ENCODE measurements around the gene SLC22A23.

Gene SLC22A23

DNA sequence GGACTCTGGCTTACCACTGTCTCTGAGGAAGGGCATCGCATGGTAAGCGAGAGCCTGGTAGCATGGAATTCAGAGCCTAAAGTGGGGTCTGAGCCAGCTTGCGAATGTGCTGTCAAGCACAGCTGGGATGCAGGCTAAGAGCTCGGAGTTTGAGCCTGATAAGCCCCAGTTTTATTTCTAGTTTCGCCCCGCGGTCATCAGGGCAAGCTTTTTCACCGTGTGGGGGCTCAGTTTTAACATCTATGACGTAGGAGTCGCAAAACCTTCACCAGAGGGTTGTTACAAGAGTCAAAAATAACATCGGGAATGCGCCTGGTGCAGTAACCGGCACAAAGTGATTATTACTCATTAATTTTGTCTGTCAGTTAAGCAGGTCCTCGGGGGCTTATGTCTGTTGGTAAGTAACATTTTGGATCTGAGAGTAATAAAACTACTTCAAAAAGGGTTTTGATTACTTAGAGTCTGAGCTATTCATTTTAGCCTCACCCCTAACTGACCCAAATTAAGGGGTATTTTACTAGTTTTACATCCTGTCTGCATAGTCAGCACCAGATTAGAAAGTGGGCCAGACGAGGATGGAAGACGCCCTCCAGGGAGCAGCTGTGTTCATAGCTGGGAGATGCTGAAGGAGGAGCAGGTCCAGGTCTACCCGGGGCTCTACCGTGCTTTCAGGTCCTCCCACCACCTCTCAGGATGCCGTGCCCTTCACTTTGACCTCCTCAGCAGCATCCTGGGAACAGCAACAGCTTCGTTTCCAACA lies 29.7 kb downstream of the SLC22A23 start:
- H3K4me3 ChIP-seq (ENCODE audit: low read depth, low read length), result no peak overlapping the region
- TF ChIP-seq, protein P1, sequence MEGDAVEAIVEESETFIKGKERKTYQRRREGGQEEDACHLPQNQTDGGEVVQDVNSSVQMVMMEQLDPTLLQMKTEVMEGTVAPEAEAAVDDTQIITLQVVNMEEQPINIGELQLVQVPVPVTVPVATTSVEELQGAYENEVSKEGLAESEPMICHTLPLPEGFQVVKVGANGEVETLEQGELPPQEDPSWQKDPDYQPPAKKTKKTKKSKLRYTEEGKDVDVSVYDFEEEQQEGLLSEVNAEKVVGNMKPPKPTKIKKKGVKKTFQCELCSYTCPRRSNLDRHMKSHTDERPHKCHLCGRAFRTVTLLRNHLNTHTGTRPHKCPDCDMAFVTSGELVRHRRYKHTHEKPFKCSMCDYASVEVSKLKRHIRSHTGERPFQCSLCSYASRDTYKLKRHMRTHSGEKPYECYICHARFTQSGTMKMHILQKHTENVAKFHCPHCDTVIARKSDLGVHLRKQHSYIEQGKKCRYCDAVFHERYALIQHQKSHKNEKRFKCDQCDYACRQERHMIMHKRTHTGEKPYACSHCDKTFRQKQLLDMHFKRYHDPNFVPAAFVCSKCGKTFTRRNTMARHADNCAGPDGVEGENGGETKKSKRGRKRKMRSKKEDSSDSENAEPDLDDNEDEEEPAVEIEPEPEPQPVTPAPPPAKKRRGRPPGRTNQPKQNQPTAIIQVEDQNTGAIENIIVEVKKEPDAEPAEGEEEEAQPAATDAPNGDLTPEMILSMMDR (IDR thresholded peaks at IDR 0.05; ENCODE audit: low read depth, low read length), result no peak

DNA sequence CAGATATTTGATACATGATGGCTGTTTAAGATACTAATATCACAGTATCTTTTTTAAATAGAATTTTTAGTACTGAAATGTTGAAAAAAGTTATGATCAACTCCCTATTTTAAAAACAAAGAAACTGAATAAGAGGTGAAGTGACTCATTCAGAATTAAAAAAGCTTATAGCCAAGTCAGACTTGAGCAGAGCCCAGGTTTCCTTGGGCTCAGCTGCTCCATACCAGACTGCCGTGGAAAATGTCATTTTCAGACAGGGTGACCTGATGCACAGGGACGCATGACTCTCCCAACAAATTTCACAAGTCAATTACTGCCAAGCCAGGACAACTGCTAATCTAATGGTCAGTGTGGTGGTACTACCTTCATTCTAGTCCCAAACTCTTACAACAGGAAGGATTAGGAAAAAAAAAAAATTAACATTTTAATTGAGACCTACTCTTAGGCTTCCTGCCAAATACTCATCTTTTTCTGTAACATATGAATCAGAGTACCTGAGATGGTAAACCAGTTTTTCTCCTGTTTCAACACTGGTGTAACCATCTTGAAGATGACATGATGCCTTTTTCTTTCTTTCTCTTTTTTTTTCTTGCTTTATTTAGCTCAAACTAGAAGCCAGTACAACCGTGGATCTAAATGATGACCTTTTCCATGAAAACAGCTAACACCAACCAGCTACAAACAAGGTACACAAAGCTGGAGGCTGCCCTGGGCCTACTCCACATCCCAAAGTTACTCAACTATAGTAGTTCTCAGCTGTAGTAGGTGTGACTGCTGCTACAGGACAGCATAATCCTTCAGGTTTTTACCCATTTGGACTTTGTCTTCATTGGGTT lies 30.5 kb downstream of the SLC22A23 start:
- no peak overlapping the region for H3K4me3 ChIP-seq (ENCODE audit: low read depth, low read length)
- TF ChIP-seq, protein P1 (IDR thresholded peaks at IDR 0.05; ENCODE audit: low read depth, low read length), result no peak

DNA sequence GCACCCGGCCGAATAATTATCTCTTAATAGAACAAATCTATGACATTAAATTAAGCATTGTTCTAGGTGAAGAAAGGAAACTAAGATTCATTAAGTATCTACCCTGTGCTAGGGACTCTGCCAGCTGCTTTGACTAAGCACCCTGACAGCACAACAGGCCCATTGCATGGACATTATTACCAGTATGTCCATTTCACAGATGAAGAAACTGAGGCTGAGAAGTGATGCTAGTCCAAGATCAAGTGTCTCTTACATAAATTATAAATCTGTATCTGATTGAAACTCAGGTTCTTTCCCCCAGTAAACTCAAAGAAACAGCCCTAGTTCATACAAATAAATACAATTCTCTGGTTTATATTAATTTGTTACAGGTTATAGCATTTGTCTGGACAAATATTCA lies 31.3 kb downstream of the SLC22A23 start:
- TF ChIP-seq, protein P1 (IDR thresholded peaks at IDR 0.05; ENCODE audit: low read depth, low read length), result no peak

DNA sequence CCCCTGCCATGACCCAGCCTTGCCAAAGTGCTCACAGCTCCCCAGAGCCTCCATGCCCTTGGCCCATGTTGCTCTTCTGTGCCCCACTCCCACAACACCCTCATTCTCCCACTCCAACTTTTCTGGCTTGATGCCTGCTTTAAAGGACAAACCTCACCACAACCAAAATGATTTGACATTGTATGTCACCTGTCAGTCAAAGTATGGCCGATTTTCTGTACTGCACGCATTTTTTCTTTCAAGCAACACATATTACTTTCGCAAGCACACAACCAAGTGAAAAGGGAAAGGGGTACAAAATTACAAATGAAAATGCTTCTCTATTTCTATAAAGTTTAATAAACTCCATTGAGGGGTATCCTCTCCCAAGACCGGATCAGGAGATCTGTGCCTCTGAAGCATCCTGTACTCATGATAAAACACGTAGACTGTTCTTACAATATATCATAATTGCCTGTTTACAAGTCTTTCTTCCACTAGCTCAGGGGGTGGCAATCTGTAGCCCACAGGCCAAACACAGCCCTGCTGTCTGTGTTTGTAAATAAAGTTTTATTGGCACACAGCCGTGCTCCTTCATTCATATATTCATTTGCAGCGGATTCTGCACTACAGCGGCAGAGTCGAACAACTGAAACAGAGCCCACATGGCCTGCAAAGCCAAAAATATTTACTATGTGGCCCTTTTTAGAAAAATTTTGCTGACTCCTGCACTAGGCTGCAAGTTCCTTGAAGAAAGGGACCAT lies 32.5 kb downstream of the SLC22A23 start:
- H3K4me3 ChIP-seq (ENCODE audit: low read depth, low read length), result no peak overlapping the region
- TF ChIP-seq, protein P1 (IDR thresholded peaks at IDR 0.05; ENCODE audit: low read depth, low read length), result no peak

More for the DNA sequence above, 31.3 kb downstream of the SLC22A23 start:
- H3K4me3 ChIP-seq (ENCODE audit: low read depth, low read length), result no peak overlapping the region

DNA sequence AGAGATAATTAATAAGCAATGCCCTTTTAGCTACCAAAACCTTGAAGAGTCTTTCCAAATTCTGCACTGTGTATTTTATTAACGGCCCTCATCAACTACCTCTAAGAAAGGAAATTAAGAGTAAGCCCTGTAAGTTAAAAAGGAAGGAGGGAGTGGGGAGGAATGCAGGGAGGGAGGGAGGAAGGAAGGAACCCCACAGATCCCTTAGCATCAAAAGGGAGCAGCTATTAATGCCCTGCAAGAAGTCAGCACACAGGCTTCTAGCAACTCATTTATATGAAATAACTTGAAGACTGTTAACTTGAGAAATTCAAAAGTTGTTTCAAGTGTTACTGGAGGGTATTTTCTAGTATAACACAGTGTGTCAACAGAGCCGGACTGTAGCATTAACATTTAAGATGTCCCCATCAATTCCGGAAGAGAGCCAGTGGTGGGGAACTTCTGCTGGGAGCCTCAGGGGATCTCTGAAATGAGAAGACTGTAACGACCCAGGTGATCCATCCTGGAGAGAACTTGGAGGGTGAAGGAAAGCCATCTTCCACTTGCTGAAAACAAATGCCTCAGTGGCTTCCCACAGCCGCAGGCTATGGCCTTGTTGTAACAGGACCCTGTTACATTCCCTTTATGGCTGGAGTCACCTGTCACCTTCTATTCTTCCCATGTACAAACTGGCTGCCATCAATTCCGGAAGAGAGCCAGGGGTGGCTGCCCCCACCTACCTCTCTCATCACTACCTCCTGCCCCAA lies 33.2 kb downstream of the SLC22A23 start:
- H3K4me3 ChIP-seq (ENCODE audit: low read depth, low read length), result no peak overlapping the region

DNA sequence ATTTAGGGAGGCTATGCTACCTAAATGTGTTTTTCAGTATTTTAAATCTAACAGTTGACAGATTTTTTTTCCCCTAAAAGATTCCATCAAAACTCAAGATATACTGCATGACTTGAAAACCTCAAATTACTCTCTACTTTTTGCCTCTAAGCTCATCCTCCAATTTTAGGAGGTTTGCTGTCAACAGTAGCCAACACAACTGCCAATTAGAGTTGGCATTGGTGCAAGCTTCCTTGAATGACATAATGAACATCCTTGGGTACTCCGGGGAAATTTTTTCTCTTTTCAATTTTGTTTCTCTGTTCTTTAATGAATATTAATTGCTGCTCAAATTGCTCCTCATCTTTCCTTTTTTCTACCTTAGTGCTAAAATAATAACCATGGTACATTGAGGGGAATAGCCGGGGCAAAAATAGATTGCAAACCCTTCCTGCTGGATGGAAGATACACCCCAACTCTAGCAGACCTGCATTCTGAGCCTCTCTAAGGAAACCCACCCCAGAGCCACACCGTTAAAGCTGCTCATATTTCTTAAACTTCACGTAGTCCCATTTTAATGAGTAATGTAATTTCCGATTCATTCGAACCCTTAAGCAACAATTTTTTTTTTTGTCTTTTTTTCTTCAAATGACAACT lies 34.3 kb downstream of the SLC22A23 start:
- TF ChIP-seq, protein P1 (IDR thresholded peaks at IDR 0.05; ENCODE audit: low read depth, low read length), result no peak

More for the DNA sequence above, 33.2 kb downstream of the SLC22A23 start:
- TF ChIP-seq, protein P1 (IDR thresholded peaks at IDR 0.05; ENCODE audit: low read depth, low read length), result no peak

More for the DNA sequence above, 34.3 kb downstream of the SLC22A23 start:
- no peak overlapping the region for H3K4me3 ChIP-seq (ENCODE audit: low read depth, low read length)

Measured in WI38 (cell line).